ENCODE measurements around the gene UTP11. TPM values are rescaled to one million over a fixed set of nuclear protein-coding genes. Genes with fewer than 3 reads are reported as not detected.
A peak's percentile ranks its signal among the peaks of the same experiment; 100 is the strongest.

The UTP11 gene
- total RNA-seq, 1 donor from 2014 or later = 39.6 TPM

DNA sequence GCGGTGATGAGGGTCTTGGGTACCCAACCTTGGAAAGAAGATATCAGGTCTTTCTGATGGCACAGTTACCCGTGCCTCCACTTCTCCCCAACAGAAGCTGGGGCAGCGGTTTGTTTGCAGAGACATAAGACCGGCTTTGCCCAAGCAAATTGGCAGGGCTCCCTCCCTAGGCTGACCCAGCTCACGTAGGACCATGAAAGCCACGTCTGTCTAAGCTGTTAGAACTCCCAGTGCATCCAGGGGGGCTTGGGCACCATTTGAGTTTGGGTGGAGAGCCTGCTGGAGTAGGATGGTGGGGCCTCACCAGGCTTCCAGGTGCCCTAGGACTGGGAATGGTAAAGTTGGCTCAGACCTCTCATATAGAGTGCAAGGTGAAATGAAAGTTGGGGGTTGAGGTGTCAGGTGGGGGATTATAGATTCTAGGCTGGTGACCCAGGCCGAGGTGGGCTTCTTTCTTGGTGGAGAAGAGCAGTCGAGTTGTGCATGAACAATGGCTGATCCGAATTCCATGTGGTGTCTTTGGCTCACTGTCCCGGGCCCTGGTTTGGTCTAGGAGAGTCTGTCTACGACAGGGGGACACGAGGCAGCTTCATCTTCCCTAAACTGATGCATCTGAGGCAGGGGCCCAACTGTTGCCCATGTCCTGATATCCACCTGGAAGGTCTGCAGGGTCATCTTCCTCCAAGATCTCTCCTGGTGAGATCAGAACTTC, 30.7 kb downstream of the UTP11 start:
- Histone ChIP-seq H3K4me1 (peaks cover 32% of the 10 kb centered on the region), H3K9me3 (replicated peaks) (no peaks in the 10 kb centered on the region), H3K4me3 (no peak overlapping the region), H3K36me3 (no peaks in the 10 kb centered on the region), H3K27me3 (ENCODE audit: low read depth) (peaks cover 82% of the 10 kb centered on the region), H3K27ac (replicated peaks) (no peak overlapping the region)
- TF ChIP-seq, protein P1, sequence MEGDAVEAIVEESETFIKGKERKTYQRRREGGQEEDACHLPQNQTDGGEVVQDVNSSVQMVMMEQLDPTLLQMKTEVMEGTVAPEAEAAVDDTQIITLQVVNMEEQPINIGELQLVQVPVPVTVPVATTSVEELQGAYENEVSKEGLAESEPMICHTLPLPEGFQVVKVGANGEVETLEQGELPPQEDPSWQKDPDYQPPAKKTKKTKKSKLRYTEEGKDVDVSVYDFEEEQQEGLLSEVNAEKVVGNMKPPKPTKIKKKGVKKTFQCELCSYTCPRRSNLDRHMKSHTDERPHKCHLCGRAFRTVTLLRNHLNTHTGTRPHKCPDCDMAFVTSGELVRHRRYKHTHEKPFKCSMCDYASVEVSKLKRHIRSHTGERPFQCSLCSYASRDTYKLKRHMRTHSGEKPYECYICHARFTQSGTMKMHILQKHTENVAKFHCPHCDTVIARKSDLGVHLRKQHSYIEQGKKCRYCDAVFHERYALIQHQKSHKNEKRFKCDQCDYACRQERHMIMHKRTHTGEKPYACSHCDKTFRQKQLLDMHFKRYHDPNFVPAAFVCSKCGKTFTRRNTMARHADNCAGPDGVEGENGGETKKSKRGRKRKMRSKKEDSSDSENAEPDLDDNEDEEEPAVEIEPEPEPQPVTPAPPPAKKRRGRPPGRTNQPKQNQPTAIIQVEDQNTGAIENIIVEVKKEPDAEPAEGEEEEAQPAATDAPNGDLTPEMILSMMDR (IDR thresholded peaks at IDR 0.05; ENCODE audit: borderline replicate concordance) = no peak
- no peak for DNase-seq
- intact Hi-C loops (cut with micrococcal nuclease) = no loop called here

DNA sequence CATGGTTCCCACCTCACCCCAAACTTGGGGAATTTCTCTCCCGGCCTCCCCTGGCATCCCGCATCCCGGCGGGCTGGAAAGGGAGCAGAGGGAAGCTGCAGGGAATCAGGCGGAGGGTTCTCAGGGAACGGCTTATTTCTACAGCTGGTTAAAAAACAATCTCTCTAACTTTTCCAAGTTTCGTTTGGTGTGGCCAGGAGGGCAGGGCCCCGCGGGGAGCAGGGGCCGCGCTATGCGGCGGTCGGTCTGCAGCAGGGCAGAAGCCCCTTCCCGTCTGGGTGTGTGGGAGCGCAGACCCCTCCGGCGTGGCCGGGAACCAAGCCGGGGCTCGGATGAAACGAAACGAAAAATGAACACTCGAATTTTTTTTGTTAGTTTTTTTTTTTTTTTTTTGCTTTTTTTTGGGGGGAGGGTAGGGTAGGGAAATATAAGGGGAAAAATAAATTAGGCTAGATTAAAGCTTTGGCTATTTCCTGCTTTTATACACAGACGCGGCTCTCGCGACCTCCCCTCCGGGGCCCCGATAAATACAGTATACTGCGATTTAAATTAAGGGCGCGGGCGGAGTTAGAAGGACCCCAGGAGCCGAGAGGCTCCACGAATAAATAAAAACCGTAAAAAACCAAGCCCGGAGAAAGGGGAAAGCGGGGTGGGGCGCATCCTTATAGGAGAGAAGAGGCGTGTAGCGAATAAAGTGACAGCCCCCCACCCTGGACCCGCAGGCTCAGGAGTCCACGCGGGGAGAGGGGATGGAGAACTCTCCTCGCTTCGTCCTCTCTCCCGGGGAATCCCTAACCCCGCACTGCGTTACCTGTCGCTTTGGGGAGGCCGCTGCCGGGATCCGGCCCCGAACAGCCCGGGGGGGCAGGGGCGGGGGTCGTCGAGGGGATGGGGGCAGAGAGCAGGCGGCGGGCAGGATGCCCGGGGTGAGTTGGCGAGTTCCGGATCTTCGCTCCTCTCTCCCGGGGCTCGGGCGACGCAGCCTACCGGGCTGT, 32.0 kb downstream of the UTP11 start:
- Histone ChIP-seq H3K27me3 (ENCODE audit: low read depth) (peaks cover 78% of the 10 kb centered on the region), H3K4me1 (peaks cover 32% of the 10 kb centered on the region), H3K27ac (replicated peaks) (no peak overlapping the region), H3K36me3 (no peaks in the 10 kb centered on the region), H3K9me3 (replicated peaks) (no peaks in the 10 kb centered on the region), H3K4me3 (peak overlapping the region; percentile 41)
- TF ChIP-seq, protein P1 (IDR thresholded peaks at IDR 0.05; ENCODE audit: borderline replicate concordance) = no peak
- no peak for DNase-seq
- intact Hi-C loops (cut with micrococcal nuclease) = no loop called here

DNA sequence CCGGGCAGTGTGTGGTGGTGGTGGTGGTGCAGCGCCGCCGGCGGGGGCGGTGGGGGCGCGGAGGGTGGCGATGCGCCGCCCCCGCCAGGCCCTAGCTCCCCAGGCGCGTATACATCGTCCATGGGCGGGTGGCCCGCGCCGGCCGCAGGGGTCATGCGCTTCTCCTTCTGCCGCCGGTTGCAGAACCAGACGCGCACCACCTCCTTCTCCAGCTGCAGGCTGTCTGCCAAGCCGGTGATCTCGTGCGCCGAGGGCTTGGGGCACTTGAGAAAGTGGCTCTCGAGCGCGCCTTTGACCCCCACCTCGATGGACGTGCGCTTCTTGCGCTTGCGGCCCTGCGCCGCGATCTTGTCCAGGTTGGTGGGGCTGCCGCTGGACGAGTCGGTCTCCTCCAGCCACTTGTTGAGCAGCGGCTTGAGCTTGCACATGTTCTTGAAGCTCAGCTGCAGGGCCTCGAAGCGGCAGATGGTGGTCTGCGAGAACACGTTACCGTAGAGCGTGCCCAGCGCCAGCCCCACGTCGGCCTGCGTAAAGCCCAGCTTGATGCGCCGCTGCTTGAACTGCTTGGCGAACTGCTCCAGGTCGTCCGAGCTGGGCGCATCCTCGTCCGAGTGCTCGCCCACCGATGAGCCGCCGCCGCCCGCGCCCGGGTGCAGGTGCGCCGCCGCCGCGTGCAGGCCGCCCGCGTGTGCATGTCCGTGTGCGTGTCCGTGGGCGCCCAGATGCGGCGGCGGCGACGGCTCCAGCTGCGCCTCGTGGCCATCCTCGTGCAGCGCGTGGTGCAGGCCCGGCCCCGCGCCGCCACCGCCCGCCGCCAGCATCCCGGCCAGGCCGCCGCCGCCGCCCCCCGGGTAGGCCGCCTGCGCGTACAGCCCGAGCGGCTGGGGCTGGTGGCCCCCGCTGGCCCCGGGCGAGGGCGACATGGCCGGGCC, 33.1 kb downstream of the UTP11 start:
- peaks cover 78% of the 10 kb centered on the region for H3K27me3 ChIP-seq (ENCODE audit: low read depth)
- peaks cover 32% of the 10 kb centered on the region for H3K4me1 ChIP-seq
- no peaks in the 10 kb centered on the region for H3K36me3 ChIP-seq
- intact Hi-C loops (cut with micrococcal nuclease) = no loop called here
- no peaks in the 10 kb centered on the region for H3K9me3 ChIP-seq (replicated peaks)
- DNase-seq = no peak
- TF ChIP-seq, protein P1 (IDR thresholded peaks at IDR 0.05; ENCODE audit: borderline replicate concordance) = no peak
- H3K4me3 ChIP-seq = peak overlapping the region; percentile 86
- H3K27ac ChIP-seq (replicated peaks) = no peak overlapping the region

DNA sequence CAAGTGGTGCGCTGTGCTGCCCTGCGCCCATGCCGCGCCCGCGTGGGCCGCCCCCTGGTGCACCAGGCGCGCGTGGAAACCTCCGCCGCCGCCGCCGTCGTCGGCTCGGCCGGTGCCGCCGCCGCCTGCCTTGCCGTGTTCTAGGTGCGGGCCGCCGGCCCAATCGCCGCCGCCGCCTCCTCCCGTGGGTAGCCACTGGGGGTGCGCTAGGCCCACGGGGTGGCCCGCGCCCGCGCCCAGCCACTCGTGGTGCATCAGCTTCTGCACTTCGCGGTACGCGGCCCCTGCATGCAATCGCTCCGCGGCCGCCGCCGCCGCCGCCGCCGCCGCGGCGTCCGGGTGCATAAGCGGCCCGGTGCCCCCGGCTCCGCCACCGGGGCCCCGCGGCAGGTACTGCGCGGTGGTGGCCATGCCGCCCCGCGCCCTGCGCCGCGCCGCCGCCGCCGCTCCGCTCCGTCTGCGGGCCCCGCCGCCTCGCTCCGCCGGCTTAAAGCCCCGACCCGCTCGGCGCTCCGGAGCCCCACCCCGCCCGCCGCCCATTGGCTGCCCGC, 33.9 kb downstream of the UTP11 start, which contains the start of gene POU3F1:
POU3F1 (minus strand) TSS at position 461 of the 551 bp plus-strand sequence; CDS start at position 411, 50 bp downstream.
- Histone ChIP-seq H3K9me3 (replicated peaks) (no peaks in the 10 kb centered on the region), H3K27me3 (ENCODE audit: low read depth) (peaks cover 78% of the 10 kb centered on the region), H3K4me3 (peak within 1 kb of the TSS; percentile 86), H3K4me1 (peaks cover 32% of the 10 kb centered on the region), H3K36me3 (no peaks in the 10 kb centered on the region), H3K27ac (replicated peaks) (peak within 1 kb of the TSS; percentile 57)
- TF ChIP-seq, protein P1 (IDR thresholded peaks at IDR 0.05; ENCODE audit: borderline replicate concordance) = no peak
- intact Hi-C loops (cut with micrococcal nuclease) = no loop called here
- no peak for DNase-seq
